NCI-H2227 treated with DMSO at 0.1 percent for 48 hours (cell line): ENCODE results near the gene UTS2B.
"Not testable (repeated sequence)": the region's sequence is repeated elsewhere in the genome, so short reads cannot be mapped to it uniquely, and the experiment has no call there.

Experiments used
- DNase-seq: peaks from one replicate; lab custom pipeline; 2025; lab: John Stamatoyannopoulos, UW

Gene UTS2B

DNA sequence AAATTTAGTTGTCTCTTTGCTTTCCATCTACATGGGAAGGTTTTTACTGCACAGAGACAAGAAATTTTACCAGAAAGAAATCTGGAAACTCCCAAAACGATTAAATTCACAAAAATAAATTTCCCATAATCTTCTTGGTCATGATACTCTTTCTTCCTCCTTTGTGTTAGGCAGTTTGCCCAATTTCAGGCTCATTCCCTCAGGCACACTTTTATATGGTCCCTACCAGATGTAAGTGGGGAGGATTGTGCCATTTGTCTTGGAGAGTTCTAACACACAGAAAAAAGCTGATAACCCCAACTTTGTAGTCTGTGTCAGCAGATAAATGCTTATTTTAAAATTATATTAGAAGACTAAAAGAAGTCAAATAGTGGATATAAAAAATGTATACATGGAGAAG, 50.2 kb downstream of the UTS2B start:
- DNase-seq = no peak

DNA sequence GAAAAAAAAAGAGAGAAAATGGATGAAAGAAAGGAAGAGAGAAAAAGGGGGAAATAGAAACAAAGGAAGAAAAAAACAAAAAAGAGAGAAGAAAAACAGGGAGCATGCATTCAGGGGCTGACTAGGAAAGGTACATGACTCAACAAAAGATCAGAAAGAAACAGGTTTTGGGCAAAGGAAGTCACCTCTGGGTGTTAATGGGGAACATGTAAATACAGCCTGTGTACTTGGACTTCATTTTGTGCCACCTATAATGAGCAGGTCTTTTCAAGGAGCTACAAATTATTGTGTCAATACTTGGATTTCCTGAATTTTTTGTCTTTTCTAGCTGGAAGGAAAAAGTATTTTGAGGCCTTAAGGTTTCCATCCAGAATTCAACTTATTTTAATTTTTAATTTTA, 54.6 kb downstream of the UTS2B start:
- DNase-seq = no peak

DNA sequence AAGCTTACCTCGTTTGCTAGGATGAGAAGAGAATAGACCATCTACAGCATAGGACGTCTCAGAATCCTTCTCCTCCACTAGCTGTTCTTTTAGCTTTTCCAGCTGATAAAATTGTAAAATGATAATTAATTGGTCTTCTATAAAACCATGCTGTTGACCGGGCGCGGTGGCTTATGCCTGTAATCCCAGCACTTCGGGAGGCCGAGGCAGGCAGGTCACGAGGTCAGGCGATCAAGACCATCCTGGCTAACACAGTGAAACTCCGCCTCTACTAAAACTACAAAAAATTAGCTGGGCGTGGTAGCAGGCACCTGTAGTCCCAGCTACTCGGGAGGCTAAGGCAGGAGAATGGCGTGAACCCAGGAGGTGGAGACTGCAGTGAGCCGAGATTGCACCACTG, 55.1 kb downstream of the UTS2B start:
- DNase-seq = not testable (repeated sequence)

DNA sequence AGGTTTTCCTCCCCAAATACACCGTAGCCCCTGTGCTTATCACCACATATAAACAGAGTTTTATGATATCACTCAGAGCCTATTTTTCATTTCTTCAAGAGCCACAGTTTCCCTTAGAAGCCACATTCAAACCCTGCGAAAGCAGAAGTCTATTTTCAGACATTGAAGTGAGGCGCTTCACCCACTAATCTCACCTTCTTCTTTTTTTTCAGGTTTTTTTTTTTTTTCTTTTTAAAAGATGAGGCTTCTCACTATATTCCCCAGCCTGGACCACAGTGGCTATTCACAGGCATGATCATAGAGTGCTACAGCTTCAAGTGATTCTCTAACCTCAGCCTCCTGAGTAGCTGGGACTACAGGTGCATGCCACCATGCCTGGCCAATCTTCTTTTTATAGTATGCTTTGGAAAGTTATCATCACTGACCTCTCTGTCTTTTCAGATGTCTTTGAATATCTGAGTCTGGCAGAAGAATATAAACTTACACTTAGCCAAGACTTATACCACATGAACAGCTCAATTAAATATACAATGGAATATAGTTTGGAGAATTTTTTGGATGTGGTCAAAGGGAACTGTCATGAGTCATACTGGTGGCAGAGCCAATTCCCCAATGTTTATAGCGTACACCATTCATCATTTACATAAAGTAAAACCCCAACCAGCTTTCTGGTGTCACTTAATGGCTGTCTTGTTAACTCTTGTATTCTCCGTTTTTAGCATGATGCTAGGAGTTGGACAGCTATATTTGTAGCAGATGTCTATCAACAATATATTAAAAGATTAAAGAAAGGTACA, 60.8 kb downstream of the UTS2B start:
- no peak for DNase-seq

DNA sequence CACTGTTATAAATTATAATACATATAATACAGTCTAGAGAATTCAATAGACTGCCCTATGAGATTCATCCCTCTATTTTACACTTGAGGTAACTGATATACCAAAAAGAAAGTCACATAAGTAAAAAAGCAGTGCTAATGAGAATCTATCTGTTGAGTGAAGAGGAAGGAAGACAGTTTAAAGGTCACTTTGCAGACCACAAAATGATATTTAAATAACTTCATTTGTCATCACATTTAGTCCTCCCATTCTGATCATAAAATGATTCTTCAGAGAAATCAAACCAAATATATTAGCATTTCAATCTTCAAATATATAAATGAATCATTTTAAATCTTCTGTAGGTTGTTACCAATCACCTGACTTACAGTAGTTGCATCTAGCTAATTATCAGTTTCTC, 61.6 kb downstream of the UTS2B start:
- no peak for DNase-seq

DNA sequence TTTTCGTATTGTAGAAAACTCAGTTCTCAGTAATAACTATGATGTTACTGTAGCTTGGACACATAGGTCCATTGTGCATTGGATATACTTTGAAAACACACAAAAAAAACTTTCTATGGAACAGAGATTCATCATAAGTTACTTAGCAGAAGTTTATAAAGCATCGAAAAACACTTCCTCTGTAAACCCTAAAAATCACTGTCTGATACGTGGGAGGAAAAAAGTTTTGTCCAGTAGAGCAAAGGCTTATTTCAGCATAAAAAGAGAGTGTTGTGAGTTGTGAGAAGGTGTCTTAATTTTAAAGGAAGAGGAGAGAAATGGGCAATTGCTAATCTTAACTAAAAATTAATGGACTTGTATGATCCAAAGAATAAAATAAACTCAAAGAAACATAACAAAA, 66.5 kb downstream of the UTS2B start:
- no peak for DNase-seq

DNA sequence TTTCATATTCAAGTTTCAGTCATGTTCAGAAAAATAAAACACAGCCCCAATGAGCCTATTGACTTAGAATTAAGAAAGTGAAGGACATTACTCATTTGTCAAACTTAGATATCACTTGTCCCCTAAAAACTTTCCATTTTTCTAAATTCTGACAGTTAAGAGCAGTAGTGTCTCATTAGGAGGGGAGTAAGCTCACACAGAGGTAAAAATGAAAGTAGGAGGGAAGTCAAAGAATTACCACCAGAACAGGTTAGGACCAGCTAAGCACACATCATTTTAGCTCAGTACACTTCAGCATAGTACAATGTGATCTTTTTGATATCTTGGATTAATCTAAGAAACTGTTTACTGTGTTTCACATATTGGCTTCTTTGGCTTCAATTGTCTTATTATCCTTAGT, 67.0 kb downstream of the UTS2B start:
- DNase-seq = no peak

DNA sequence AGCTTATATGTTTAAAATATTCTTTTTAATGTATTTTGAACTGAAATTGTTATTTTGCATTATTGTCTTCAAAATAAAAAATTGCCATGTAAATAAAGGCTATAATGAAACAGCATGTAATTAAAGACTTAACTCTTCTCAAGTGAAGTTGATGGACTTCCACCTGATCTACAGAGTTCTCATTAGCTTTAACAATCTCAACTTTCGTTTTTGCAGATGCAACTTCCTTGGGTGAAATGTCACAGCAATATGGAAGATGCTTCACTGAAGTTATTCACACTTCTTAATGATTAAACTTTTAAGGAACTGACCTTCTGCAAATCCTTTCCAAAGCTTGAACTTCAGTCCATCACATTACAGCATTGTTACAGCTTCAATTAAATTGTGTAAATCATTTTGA, 67.7 kb downstream of the UTS2B start:
- DNase-seq = no peak

DNA sequence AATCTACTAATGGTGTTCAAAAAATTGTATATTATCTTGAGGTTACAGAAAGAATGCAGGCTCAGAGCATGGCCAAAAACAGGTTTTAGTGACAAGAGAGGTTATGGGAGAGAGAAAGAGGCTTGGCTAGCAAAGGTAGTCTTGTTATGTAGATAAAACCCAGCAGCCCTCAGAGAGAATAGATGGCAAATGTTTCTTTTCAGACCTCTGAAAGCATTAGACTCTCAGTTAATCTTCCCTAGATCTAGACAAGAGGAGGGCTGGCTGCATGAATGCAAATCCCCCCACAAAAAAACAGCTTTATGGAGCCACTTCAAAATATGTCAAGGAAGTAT, 69.1 kb downstream of the UTS2B start:
- DNase-seq = no peak

DNA sequence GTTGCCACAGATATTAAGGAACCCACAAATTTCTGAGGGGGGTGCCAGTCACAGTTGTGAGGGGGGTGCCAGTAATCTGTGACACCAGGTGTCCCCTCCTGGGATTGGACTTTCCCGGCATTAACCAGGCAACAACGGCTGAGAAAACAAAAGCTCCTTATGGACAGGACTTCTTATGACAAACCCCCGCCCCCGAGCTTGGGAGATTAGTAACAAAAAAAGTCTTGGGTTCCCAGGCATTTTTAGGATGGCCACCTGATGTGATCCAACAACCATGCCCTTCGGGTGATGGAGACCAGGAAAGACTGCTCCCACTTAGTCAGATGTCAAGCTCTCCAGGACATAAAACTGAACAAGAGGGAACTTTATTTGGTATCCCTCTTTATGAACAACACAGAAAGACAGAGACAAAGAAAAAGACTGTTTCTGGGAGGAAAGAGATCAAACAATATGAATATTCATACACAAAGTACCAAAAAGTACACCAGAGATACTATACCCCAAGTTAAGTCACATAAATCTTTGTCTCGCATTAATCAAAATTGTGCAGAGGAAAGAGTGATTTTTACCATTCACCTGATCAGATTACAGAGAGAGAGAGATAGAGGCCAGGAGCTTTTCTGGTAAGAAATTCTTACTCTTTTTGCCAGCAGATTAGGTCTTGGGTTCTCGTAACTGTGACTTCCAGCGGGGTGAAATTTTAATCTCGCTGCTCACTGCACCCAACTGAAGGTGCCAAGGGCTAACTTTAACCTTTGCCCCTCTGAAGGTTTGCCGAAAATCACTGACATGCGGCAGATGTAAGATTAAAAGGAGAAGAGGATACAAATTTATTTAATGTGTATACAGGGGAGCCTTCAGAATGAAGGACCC, 69.7 kb downstream of the UTS2B start:
- no peak for DNase-seq

DNA sequence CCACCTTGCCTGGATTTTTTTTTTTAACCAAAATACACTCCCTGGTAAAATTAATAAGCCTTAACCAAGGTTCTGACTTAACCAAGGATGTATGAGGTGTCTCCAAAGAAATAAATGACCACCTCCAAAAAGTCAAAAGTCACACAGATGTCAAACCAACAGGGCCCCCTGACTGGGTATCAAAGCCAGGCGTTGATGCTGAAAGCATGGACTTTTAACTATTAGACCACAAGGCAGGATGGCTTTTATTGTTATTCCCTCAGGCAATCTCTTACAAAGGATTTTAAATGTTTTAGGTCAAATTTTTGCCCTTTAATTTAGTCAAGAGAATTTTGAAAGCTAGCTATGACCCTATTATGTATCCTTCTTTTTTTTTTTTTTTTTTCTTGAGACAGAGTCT, 70.8 kb downstream of the UTS2B start:
- DNase-seq = no peak

DNA sequence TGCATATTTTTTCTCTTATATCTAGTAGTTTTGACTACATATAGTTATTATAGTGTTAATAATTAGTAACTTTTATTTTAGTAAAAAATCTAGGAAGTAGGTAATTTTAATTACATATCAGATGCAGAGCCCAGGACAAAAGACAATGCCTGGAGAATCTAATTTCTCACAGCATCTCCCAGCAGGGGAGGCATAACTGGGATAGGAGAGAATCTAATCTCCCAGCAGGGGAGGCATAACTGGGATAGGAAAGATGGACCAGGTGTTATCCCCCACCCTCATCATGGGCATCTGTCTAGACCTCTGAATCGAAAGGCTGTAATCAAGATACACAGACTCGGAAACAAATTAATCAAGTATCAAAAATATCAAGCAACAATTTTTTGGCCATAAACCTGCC, 73.0 kb downstream of the UTS2B start:
- DNase-seq = no peak

DNA sequence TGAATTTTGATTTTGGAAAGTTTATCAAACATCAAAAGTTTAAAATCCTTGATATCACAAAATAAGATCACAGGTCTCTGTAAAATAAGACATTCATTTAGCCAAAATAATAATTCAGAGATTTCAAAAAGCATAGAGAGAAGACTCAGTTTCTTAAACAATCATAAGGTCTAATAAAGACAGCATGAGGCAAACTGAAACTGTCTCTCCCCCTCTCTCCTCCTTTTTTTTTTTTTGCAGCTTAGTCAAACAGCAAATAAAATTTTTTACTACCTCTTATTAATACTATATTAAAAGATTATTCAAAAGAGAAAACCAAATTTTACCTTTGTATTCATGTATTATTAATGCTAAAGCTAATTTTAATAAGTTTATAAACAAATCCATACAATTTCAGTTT, 73.9 kb downstream of the UTS2B start:
- no peak for DNase-seq

DNA sequence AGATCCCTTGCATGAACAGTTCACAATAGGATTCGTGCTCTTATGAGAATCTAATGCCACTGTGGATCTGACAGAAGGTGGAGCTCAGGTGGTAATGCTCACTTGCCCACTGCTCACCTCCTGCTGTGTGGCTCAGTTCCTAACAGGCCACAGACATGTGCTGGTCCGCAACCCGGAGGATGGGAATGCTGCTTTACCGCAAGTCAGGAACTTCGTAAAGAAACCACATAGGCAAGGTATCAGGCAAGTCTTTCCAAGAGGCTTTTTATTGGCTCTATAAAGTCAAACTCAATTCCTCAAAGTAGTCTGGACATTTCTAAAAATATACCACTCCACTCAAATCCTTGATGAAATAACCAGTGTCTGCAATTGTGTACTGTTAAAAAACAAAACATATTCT, 75.2 kb downstream of the UTS2B start:
- no peak for DNase-seq

DNA sequence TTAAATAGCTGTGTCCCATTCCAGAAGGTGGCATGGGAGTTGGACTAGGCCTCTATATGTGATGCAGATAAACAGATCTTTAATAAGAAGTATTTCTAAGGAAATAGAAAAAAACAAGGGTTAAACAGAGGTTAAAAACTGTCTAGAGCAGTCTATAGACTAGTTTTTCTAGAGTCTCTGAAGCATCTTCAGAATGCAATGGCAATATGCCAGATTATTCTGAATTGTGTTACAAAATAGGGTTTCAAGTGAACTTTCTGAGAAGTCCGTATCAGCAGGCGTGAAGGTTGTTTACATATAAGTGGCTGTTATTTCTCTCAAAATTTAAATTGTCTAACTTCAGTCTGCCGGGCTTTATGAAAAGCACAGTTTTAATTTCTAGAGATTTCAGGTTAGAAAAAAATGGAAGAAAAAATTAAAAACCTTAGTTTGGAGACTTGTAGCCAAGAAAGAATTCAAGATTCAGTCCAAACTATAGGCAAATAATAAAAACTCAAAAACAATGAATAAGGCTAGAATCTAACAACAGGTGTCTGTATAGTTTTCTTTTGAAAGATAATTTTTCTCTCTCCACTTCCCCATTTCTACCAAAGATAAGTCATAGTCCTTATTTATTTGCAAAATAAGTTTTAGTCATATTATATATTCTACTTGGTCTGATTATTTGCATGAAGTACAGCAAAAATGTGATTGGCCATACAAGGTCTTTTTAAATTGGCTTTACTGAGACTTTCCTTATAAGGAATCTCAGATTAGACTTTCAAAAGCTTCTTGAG, 76.0 kb downstream of the UTS2B start:
- no peak for DNase-seq

DNA sequence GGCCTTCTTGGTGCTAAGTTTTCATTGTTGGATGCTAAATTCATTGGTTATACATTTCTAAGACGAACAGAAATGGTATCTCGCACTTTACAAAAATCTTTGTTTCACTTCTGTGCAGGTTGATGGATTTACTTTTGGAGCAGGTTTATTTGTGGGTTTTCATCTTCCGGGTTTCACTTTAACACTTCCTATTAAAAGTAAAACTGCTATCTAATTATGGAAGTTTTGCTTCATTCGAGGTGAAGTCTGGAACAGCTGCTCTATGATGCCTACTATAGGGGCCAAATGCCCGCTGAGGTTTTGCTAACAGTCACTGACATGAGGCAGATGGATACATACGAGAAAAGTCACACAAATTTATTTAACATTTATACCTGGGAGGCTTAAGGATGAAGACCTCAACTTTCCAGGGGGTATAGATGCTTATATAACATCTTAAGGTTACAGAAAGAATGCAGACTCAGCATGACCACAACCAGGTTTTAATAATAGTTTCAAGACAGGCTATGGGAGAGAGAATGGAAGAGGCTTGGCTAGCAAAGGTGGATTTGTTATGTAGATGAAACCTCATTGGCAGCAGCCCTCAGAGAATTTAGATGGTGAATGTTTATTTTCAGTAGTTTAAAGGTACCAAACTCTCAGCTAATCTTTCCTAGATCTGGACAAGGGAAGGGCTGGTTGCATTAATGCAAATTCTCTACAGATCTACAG, 77.1 kb downstream of the UTS2B start:
- DNase-seq = no peak

DNA sequence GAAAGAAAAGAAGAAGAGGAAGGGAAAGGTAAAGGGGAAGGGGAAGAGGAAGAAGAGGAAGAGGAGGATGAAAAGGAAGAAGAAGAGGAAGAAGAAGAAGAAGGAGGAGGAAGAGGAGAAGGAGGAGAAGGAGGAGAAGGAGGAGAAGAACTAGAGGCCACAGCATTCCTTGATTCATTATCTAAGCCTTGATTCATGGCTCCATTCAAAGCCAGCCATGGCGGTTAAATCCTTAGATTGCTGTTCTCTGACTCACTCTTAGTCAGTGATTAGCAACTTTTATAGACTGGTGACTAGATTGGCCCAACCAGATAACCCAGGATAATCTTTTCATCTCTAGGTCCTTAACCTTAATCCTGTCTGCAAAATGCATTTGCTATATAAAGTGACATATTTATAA, 83.7 kb downstream of the UTS2B start:
- DNase-seq = no peak

DNA sequence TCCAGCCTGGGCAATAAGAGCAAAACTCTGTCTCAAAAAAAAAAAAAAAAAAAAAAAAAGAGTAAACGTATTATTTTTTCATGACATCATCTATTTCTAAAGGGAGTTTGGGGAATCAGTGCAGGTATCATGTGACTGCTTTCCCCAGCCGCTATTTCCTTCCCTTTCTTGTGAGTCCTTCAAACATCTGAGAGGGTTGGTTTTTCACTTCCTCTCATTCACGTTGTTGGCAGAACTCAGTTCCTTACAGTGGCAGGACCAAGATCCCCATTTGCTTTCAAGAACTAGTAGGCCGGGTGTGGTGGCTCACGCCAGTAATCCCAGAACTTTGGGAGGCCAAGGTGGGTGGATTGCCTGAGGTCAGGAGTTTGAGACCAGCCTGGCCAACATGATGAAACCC, 84.3 kb downstream of the UTS2B start:
- DNase-seq = not testable (repeated sequence)

DNA sequence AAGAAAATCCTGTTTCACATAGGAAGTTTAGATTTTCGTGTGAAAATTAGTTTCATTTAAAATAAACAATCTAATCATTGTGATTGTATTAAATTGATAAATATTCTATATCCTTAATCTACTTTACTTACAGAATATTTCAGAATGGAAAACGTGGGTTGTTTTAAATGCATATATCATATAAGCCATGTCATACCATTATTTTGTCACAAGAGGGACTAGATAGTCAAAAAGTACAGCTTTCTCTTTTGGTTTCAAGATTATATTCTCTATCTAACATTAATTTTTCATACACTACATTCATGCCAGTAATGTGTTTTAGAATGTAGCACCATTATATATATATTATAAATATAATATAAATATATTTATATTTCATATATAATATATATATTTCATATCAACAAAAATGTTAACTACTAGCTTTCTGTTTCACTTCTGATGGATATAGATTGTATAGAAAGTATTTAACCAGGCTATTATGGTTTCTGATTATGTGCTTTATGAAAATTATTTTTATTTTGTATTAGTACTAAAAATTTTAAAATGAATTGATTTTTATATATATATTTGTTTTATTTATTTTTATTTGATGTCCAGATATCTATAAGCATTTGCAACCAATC, 86.0 kb downstream of the UTS2B start:
- DNase-seq = no peak

DNA sequence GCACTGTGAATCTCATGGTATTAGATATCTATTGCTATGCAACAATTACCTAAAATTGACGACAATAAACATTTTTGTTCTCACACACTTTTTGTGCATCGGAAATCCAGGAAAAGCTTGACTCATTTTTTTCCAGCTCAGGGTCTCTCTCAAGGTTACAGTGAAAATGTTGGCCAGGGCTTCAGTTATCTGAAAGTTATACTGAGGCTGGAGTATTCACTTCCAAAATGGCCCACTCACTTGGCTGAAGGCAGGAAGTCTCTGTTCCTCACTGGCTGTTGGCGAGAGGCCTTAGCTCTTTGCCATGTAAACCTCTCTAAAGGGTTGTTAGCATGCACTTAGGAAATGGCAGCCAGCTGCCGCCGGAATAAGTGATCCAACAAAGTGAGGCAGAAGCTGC, 89.8 kb downstream of the UTS2B start:
- DNase-seq = no peak

DNA sequence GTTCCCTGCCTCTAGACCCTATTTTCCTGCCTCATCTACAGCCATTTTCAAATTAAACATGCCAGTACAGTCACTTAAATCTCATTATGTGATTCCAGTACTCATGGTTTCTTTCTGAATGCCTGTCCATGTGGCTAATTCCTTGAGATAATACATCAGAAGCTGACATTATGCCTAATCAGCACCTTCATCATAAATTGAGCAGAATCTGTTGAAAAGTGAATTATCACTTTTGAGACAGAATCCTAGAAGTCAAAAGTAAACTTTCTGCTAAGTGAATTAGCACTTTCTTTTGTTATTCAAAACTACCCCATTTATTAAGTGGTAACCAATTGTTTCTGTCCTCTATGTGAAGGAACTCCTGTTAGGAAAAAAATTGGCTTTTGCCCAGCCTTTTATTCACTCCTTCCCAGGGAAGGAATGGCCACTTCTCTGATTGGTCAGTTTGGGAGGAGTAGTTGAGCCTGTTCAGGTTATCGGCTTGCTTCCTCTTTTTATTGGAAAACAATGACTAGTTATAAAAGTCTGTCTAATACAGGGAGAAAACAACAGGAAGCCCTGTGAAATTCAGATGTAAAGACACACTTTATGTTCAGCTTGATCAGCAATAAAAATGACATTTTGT, 90.8 kb downstream of the UTS2B start:
- no peak for DNase-seq
